ENCODE data around the gene LRG1.

GRCh38 chr19:4583961-4584669, 44.3 kb upstream of the LRG1 start:
- no peak for TF ChIP-seq REST (IDR thresholded peaks at IDR 0.05; ENCODE audit: insufficient replicate concordance, low read depth)
- TF ChIP-seq POLR2AphosphoS5 (IDR thresholded peaks at IDR 0.05; ENCODE audit: low read depth): no peak
- no peak for TF ChIP-seq CTCF (IDR thresholded peaks at IDR 0.05; ENCODE audit: insufficient read depth, low read length)
